ENCODE measurements around the gene KBTBD12.
"Not testable (repeated sequence)": the region's sequence is repeated elsewhere in the genome, so short reads cannot be mapped to it uniquely, and the experiment has no call there.

Gene KBTBD12

DNA sequence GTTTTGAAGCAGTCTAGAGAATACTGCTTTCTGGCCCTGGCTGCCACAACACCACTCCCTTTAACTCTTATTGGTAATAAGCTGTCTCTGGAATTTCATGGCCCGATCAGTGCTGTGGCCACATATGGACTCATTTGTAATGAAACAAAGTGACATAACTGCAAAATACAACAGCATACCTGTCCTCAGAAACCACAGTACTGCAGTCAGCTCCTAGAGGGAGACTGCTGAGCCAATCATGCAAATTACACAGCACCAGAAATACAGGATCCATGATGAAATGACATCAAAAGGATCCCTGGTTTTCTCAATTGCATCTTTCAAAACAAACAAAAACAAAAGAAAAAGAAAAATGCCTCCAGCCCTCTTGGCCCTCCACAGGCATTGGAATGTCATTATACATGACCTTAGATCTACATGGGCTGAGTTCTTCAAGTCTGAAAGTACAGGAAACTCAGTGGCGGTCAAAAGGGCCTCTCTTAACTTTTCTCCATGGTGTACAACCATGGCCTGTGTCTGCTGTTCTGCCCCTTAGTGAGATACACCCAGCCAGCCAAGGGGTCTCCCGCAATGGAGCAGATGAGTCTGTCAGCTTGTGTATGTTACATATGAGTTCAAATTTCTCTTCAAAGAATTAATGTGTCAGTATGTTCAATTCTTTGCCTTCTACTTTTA lies 24.9 kb upstream of the KBTBD12 start:
- TF ChIP-seq, protein P1, sequence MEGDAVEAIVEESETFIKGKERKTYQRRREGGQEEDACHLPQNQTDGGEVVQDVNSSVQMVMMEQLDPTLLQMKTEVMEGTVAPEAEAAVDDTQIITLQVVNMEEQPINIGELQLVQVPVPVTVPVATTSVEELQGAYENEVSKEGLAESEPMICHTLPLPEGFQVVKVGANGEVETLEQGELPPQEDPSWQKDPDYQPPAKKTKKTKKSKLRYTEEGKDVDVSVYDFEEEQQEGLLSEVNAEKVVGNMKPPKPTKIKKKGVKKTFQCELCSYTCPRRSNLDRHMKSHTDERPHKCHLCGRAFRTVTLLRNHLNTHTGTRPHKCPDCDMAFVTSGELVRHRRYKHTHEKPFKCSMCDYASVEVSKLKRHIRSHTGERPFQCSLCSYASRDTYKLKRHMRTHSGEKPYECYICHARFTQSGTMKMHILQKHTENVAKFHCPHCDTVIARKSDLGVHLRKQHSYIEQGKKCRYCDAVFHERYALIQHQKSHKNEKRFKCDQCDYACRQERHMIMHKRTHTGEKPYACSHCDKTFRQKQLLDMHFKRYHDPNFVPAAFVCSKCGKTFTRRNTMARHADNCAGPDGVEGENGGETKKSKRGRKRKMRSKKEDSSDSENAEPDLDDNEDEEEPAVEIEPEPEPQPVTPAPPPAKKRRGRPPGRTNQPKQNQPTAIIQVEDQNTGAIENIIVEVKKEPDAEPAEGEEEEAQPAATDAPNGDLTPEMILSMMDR (conservative IDR thresholded peaks at IDR 0.05): no peak
- no peak overlapping the region for H3K27ac ChIP-seq

DNA sequence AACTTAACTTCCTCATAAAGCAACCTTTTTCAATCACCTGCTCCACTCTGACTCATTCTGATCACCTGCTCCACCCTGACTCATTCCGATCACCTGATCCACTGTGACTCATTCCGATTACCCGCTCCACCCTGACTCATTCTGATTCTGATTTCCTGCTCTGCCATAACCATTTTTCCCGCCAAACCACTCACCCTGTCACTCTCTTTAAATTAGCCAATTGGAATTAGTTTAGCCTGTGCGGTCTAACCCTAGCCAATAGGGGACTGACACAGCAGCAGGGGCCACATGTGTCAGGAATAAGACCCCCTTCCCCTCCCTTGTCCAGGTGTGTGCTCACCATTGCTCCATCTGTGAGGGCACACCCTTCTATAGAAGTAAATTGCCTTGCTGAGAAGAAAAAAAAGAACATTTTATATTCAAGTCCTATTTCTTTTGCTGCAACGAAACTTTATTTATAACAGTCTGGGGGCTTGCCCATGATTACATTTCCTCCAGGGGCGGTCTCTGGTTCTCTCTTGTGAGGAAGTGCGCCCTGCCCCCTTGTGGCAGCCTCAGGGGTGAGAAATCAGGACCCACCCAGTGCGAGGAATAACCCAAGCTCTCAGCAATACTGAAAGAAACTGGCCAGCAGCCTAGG lies 24.3 kb upstream of the KBTBD12 start:
- not testable (repeated sequence) for H3K27ac ChIP-seq

DNA sequence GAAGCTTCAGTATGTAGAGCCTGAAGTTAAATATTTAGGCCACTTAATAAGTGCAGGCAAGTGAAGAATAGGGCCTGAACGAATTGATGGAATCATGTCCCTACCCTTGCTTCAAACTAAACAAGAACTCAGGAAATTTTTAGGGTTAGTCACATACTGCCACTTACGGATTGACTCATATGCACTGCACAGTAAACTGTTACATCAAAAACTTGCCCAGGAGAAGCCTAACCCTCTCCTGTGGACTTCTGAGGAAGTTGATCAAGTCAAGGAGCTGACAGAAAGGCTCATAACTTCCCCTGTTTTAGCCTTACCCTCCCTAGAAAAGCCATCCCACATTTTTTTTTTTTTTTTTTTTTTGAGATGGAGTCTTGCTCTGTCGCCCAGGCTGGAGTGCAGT lies 20.6 kb upstream of the KBTBD12 start:
- no peak overlapping the region for H3K27ac ChIP-seq
- TF ChIP-seq, protein P1 (conservative IDR thresholded peaks at IDR 0.05): no peak

DNA sequence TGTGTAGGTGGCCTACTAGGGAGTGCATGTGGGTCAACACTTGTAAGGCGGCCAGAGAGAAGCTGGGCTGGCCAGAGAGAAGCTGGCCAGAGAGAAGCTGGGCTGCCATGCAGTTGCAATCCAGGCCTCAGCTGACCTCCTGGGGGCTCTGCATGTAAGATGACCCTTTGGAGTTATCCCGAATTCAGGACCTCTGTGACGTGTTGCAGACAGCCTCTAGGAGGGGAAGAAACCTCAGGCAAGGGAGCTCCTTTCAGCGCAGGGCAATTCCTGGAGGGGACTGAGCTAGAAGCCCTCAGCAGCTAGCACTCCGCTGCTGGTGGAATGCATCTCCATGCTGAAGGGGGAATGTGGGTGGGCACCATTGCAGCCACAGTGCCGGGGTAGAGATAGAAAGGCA lies 15.8 kb upstream of the KBTBD12 start:
- TF ChIP-seq, protein P1 (conservative IDR thresholded peaks at IDR 0.05): no peak
- no peak overlapping the region for H3K27ac ChIP-seq

DNA sequence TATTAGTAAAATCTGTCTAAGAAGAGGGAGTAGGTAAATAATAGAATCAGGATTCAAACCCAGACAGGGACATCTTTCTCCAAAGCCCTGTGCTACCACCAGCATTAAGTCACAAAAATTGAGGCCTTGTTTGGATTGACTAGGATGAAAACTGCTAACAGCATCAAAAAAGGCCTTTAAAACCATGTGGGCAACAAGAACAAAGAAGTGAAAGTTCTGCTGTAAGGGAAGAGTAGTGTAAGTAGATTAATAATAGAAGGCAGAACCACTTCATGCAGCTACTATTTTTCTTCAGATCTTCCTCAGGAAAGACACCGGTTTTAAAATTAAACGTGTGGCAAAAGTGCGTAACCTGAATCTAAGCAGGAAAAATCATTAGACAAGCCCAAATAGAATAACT lies 15.3 kb upstream of the KBTBD12 start:
- H3K27ac ChIP-seq: no peak overlapping the region
- TF ChIP-seq, protein P1 (conservative IDR thresholded peaks at IDR 0.05): no peak

DNA sequence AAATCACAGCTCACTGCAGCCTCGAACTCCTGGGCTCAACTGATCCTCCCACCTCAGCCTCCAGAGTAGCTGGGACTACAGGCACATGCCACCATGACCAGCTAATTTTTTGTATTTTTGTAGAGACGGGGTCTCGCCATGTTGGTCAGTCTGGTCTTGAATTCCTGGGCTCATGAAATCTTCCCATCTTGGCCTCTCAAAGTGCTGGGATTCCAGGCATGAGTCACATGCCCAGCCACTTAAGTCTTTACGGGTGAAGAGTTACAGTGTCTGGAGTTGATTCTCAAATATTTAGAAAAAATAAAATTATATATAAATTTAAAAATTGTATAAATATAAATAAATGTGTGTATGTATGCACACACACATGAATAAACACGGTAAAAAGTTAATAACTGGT lies 14.5 kb upstream of the KBTBD12 start:
- H3K27ac ChIP-seq: no peak overlapping the region
- TF ChIP-seq, protein P1 (conservative IDR thresholded peaks at IDR 0.05): no peak

DNA sequence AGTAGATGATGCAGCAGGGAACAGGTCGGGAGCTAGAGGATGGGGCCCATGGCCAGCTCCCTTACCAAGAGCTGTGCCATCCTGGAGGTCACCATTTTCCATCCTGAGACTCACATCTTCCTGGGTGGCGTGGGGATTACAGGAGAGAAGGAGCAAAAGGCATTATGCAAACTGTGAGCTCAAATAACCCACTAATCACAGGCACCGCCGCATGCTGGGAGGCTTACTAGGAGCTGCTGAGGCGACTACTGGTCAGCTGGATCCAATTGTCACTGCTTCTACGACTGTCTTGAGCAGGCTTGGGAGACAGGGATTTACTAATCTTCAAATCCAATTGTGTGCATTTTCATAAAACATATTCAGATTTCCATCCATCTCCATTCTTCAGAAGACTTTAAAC lies 12.5 kb upstream of the KBTBD12 start:
- TF ChIP-seq, protein P1 (conservative IDR thresholded peaks at IDR 0.05): no peak
- H3K27ac ChIP-seq: no peak overlapping the region
